ENCODE results near the gene RDH8.

RDH8 gene

GRCh38 chr19:10003271-10003670 is 10.0 kb upstream of the RDH8 start:
- no peak for DNase-seq (ENCODE audit: low read depth)
- no peak for TF ChIP-seq CTCF (conservative IDR thresholded peaks at IDR 0.05; ENCODE audit: control insufficient read depth, insufficient read depth, low read depth, low read length)
- H3K4me3 ChIP-seq (ENCODE audit: control insufficient read depth, low read depth, low read length) = no peak overlapping the region

- H3K4me3 ChIP-seq (ENCODE audit: control insufficient read depth, low read depth, low read length) = no peak overlapping the region
- TF ChIP-seq CTCF (conservative IDR thresholded peaks at IDR 0.05; ENCODE audit: control insufficient read depth, insufficient read depth, low read depth, low read length) = no peak
- no peak for DNase-seq (ENCODE audit: low read depth)
These were observed 8.7 kb upstream of the RDH8 start for GRCh38 chr19:10004617-10005016.

- TF ChIP-seq CTCF (conservative IDR thresholded peaks at IDR 0.05; ENCODE audit: control insufficient read depth, insufficient read depth, low read depth, low read length) = no peak
- no peak overlapping the region for H3K4me3 ChIP-seq (ENCODE audit: control insufficient read depth, low read depth, low read length)
- no peak for DNase-seq (ENCODE audit: low read depth)
These were observed 7.5 kb upstream of the RDH8 start for GRCh38 chr19:10005632-10006334.

- TF ChIP-seq CTCF (conservative IDR thresholded peaks at IDR 0.05; ENCODE audit: control insufficient read depth, insufficient read depth, low read depth, low read length) = no peak
- H3K4me3 ChIP-seq (ENCODE audit: control insufficient read depth, low read depth, low read length) = no peak overlapping the region
- peak; percentile 87 for DNase-seq (ENCODE audit: low read depth)
These were observed 7.0 kb upstream of the RDH8 start for GRCh38 chr19:10006335-10006708.

- no peak overlapping the region for H3K4me3 ChIP-seq (ENCODE audit: control insufficient read depth, low read depth, low read length)
- no peak for TF ChIP-seq CTCF (conservative IDR thresholded peaks at IDR 0.05; ENCODE audit: control insufficient read depth, insufficient read depth, low read depth, low read length)
- DNase-seq (ENCODE audit: low read depth) = no peak
These were observed 6.4 kb upstream of the RDH8 start for GRCh38 chr19:10006752-10007323.

- TF ChIP-seq CTCF (conservative IDR thresholded peaks at IDR 0.05; ENCODE audit: control insufficient read depth, insufficient read depth, low read depth, low read length) = no peak
- peak; percentile 89 for DNase-seq (ENCODE audit: low read depth)
- no peak overlapping the region for H3K4me3 ChIP-seq (ENCODE audit: control insufficient read depth, low read depth, low read length)
These were observed 5.7 kb upstream of the RDH8 start for GRCh38 chr19:10007371-10008183.

All from fibroblast of mammary gland (primary cell).